Parathyroid adenoma (tissue), 2 donors: ENCODE measurements around the gene NFYC.
A peak's percentile ranks its signal among the peaks of the same experiment; 100 is the strongest.

ENCODE experiments used
- H2AFZ ChIP-seq: fragments of 300-600 bp; sonication (generic); one replicate; pipeline ENCODE4 v1.7.0; 2017; ENCODE audit warnings: antibody characterized with exemption, mild to moderate bottlenecking
- H3K27ac ChIP-seq: fragments of 300-600 bp; sonication (generic); one replicate; pipeline ENCODE4 v1.7.0; 2017
- H3K27me3 ChIP-seq: fragments of 300-600 bp; sonication (generic); one replicate; pipeline ENCODE4 v1.7.0; 2017; ENCODE audit warnings: low read length; ENCODE audit not compliant: control insufficient read depth, insufficient read depth
- H3K36me3 ChIP-seq: fragments of 300-600 bp; sonication (generic); one replicate; pipeline ENCODE4 v1.7.0; 2017; ENCODE audit warnings: low read length; ENCODE audit not compliant: control insufficient read depth, insufficient read depth
- H3K4me1 ChIP-seq: fragments of 300-600 bp; sonication (generic); one replicate; pipeline ENCODE4 v1.7.0; 2017; ENCODE audit warnings: control low read depth
- H3K4me2 ChIP-seq: fragments of 300-600 bp; sonication (generic); one replicate; pipeline ENCODE4 v1.7.0; 2017; ENCODE audit warnings: low read length
- H3K4me3 ChIP-seq: fragments of 300-600 bp; sonication (generic); one replicate; pipeline ENCODE4 v1.7.0; 2017; ENCODE audit warnings: low read depth, low read length
- H3K79me2 ChIP-seq: fragments of 300-600 bp; sonication (generic); one replicate; pipeline ENCODE4 v1.7.0; 2017; ENCODE audit warnings: control low read depth
- H3K9ac ChIP-seq: fragments of 300-600 bp; sonication (generic); one replicate; pipeline ENCODE4 v1.7.0; 2017; ENCODE audit warnings: mild to moderate bottlenecking
- H3K9me3 ChIP-seq: fragments of 300-600 bp; sonication (generic); one replicate; pipeline ENCODE4 v1.7.0; 2017; ENCODE audit warnings: low read length; ENCODE audit not compliant: control insufficient read depth
- CTCF ChIP-seq: fragments of 300-600 bp; sonication (generic); IDR thresholded peaks from one replicate; pipeline ENCODE4 v1.7.0; 2017; ENCODE audit warnings: antibody characterized with exemption, mild to moderate bottlenecking
- donor health status: primary hyperparathyroidism.

Gene NFYC

GRCh38 chr1:40659649-40659947, 31.9 kb upstream of the NFYC start:
- TF ChIP-seq CTCF = no peak
- H3K4me3 ChIP-seq = no peak overlapping the region
- H3K4me1 ChIP-seq = no peaks in the 10 kb centered on the region
- no peaks in the 10 kb centered on the region for H3K27me3 ChIP-seq
- H3K36me3 ChIP-seq = no peaks in the 10 kb centered on the region
- no peaks in the 10 kb centered on the region for H3K9me3 ChIP-seq
- H3K79me2 ChIP-seq = no peaks in the 10 kb centered on the region
- H2AFZ ChIP-seq = no peak overlapping the region
- H3K27ac ChIP-seq = no peak overlapping the region
- no peak overlapping the region for H3K4me2 ChIP-seq
- no peak overlapping the region for H3K9ac ChIP-seq

- no peak for TF ChIP-seq CTCF
- no peaks in the 10 kb centered on the region for H3K9me3 ChIP-seq
- no peak overlapping the region for H3K4me3 ChIP-seq
- peak overlapping the region; percentile 7 for H2AFZ ChIP-seq
- H3K79me2 ChIP-seq = no peaks in the 10 kb centered on the region
- H3K9ac ChIP-seq = no peak overlapping the region
- no peaks in the 10 kb centered on the region for H3K36me3 ChIP-seq
- H3K27me3 ChIP-seq = no peaks in the 10 kb centered on the region
- H3K4me1 ChIP-seq = peaks cover 3% of the 10 kb centered on the region
- H3K27ac ChIP-seq = no peak overlapping the region
- no peak overlapping the region for H3K4me2 ChIP-seq
Observed at GRCh38 chr1:40661678-40662077, 29.8 kb upstream of the NFYC start.

GRCh38 chr1:40662151-40662550, 29.4 kb upstream of the NFYC start:
- H3K9ac ChIP-seq = no peak overlapping the region
- no peak overlapping the region for H3K4me3 ChIP-seq
- no peaks in the 10 kb centered on the region for H3K36me3 ChIP-seq
- peaks cover 3% of the 10 kb centered on the region for H3K4me1 ChIP-seq
- H2AFZ ChIP-seq = peak overlapping the region; percentile 7
- H3K4me2 ChIP-seq = no peak overlapping the region
- H3K9me3 ChIP-seq = no peaks in the 10 kb centered on the region
- H3K27me3 ChIP-seq = no peaks in the 10 kb centered on the region
- no peak for TF ChIP-seq CTCF
- H3K79me2 ChIP-seq = no peaks in the 10 kb centered on the region
- no peak overlapping the region for H3K27ac ChIP-seq

DNA sequence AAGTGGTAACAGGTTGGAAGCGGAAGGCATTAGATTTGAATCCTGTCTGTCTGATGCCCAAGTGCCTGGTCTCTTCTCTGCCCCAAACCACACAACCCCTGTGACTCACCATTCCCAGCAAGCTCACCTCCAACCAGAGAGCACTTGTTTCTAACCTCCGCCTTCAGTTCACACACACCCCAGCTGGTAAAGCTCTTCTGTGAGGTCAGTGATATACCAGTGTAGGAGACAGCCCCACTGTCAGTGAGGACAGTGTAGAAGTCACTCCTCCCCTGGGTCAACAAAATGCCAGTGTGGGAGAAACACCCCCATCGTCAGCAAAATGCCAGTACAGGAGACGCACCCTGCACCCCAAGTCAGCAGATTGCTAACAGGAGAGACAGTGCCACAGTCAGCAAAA, 28.6 kb upstream of the NFYC start:
- no peaks in the 10 kb centered on the region for H3K27me3 ChIP-seq
- H3K36me3 ChIP-seq = no peaks in the 10 kb centered on the region
- H3K4me2 ChIP-seq = peak overlapping the region; percentile 20
- H2AFZ ChIP-seq = no peak overlapping the region
- H3K9ac ChIP-seq = no peak overlapping the region
- H3K79me2 ChIP-seq = no peaks in the 10 kb centered on the region
- no peak overlapping the region for H3K4me3 ChIP-seq
- no peak for TF ChIP-seq CTCF
- H3K27ac ChIP-seq = no peak overlapping the region
- H3K9me3 ChIP-seq = no peaks in the 10 kb centered on the region
- H3K4me1 ChIP-seq = peaks cover 3% of the 10 kb centered on the region

- Histone ChIP-seq H3K79me2 (no peaks in the 10 kb centered on the region), H3K27ac (peak overlapping the region; percentile 15), H3K27me3 (no peaks in the 10 kb centered on the region), H3K4me1 (peaks cover 3% of the 10 kb centered on the region), H2AFZ (no peak overlapping the region), H3K36me3 (no peaks in the 10 kb centered on the region), H3K9me3 (no peaks in the 10 kb centered on the region), H3K4me3 (no peak overlapping the region), H3K4me2 (peak overlapping the region; percentile 20), H3K9ac (no peak overlapping the region)
- no peak for TF ChIP-seq CTCF
Observed at GRCh38 chr1:40663324-40664166, 28.0 kb upstream of the NFYC start.
